ENCODE data around the gene COG1. TPM values are rescaled to one million over a fixed set of nuclear protein-coding genes. Genes with fewer than 3 reads are reported as not detected.
A peak's percentile ranks its signal among the peaks of the same experiment; 100 is the strongest.

Gene COG1
- total and polyA plus RNA-seq, 2 of the 8 experiments (the other 6 are each of a cell fraction or from before 2014, with no cell fraction given), result 11.0 to 19.5 TPM

DNA sequence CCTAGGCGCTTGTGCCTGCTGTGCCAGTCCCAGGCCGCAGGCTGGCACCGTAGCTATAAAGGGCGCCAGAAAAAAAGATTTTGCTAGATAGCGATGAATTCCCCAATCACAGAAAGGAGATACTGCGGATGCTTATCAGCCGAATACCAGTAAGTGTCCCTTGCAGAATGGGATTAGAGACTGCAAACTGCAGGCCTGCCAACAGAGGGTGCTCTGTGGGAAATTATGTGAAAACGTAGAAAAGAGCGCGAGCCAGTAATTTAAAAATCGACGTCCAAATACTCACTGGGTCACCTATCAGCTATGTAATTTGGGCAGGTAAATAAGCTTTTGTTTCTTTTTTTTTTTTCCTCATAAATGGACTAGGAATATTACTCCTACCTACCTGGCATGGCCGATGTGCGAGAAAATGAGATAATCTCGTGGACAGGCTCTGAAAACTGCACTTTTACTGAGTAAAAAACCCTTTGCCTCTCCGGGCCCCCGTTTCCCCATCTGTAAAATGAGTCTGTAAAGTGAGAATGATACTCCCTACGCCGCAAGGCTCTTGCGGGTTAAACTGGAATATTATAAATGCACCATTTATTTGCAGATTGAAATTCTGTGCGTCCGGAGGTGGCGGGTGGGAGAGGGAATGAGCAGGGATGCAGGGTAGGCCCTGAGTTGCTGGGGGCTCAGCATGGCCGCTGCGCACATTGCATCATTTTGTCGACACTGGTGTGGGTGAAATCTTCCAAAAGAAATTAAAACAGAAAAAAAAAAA lies 1.2 kb upstream of the COG1 start:
- Histone ChIP-seq H3K79me1 (ENCODE audit: low read depth, low read length) (no peaks in the 10 kb centered on the region), H3K56ac (replicated peaks; ENCODE audit: insufficient read length, low read depth, low read length) (peak overlapping the region; percentile 85), H3K4me3 (ENCODE audit: extremely low read depth in 1 of 4, insufficient read depth in 2 of 4, low read depth in 3 of 4, low read length in 4 of 4) (peak overlapping the region; percentile 72 to 95 (median 87)), H3K14ac (ENCODE audit: insufficient read length) (no peak overlapping the region), H3K23me2 (ENCODE audit: low read depth, low read length) (peaks cover 4% of the 10 kb centered on the region), H3K27me3 (replicated peaks in 1 of 4; ENCODE audit: control insufficient read depth in 3 of 4, extremely low read depth in 1 of 4, insufficient read depth in 3 of 4, low read length in 3 of 4) (no peaks in the 10 kb centered on the region), H3K36me3 (ENCODE audit: control insufficient read depth in 2 of 4, insufficient read depth in 4 of 4, low read length in 3 of 4) (peaks cover under 1 to 4% (median under 1%) of the 10 kb centered on the region in 4 experiments; a peak in 3 of 8 replicates), H4K20me1 (replicated peaks in 1 of 2; ENCODE audit: control insufficient read depth in 1 of 2, insufficient read depth in 2 of 2, low read length in 2 of 2) (peaks cover 0 to 4% of the 10 kb centered on the region in 2 experiments), H2BK5ac (ENCODE audit: low read depth, low read length) (peak overlapping the region; percentile 88; the same call in 1 of the 2 replicates), H3K4me2 (ENCODE audit: insufficient read depth in 1 of 2, low read depth in 2 of 2, low read length in 2 of 2) (peak overlapping the region; percentile 66 to 70), H2BK15ac (ENCODE audit: low read length) (no peak overlapping the region), H2AK5ac (ENCODE audit: low read depth, low read length) (no peak overlapping the region), H4K5ac (ENCODE audit: insufficient read length, low read depth, low read length) (peak overlapping the region; percentile 76), H3K18ac (ENCODE audit: extremely low read depth, low read length) (peak overlapping the region; percentile 97), H3K9ac (replicated peaks in 1 of 4; ENCODE audit: extremely low read depth in 1 of 4, low read depth in 3 of 4, low read length in 3 of 4) (peak overlapping the region; percentile 67 to 88 (median 84)), H3K27ac (ENCODE audit: low read depth, low read length) (peak overlapping the region; percentile 78; the same call in 1 of the 2 replicates), H3K4me1 (replicated peaks in 1 of 4; ENCODE audit: control insufficient read depth in 3 of 4, insufficient read depth in 4 of 4, low read length in 3 of 4) (peaks cover 0 to 8% (median 2%) of the 10 kb centered on the region in 4 experiments; a peak in 2 of 7 replicates), H4K91ac (replicated peaks; ENCODE audit: insufficient read length, low read length) (peak overlapping the region; percentile 39), H2BK12ac (ENCODE audit: low read depth, low read length) (no peak overlapping the region), H2AFZ (ENCODE audit: low read length) (no peak overlapping the region), H3K79me2 (ENCODE audit: control insufficient read depth in 1 of 2, insufficient read depth in 2 of 2, low read length in 2 of 2) (peaks cover 0 to 2% of the 10 kb centered on the region in 2 experiments; a peak in 1 of 4 replicates), H2BK20ac (ENCODE audit: low read length) (no peak overlapping the region), H3K4ac (replicated peaks; ENCODE audit: insufficient read length, low read depth, low read length) (no peak overlapping the region), H3K23ac (ENCODE audit: insufficient read length) (no peak overlapping the region), H4K8ac (ENCODE audit: extremely low read depth, insufficient read depth, low read length) (peak overlapping the region; percentile 84; the same call in 1 of the 2 replicates), H3K9me3 (ENCODE audit: insufficient read depth in 2 of 2, low read depth in 1 of 2, low read length in 1 of 2) (no peaks in the 10 kb centered on the region), H2BK120ac (replicated peaks; ENCODE audit: low read depth, low read length) (no peak overlapping the region)
- 9% methylated on average over 26 of the region's 26 CpGs; no CpG with 5 or more reads in 1 of the 2 experiments for WGBS, 2 experiments (ENCODE audit: extremely low coverage in 1 of 2, insufficient coverage in 1 of 2, insufficient read length in 1 of 2, insufficient replicate concordance in 2 of 2, low coverage in 1 of 2, low lambda C conversion rate in 2 of 2, missing lambda C conversion rate in 1 of 2)
- POLR2A ChIA-PET (ENCODE audit: partially characterized antibody), result interaction anchor here (0.9 to 4.5 kb wide), 7 partner anchors 9 to 492 kb away, joined by 3 to 18 read pairs (median 4); partner anchors contain the start of gene SSTR2
- DNase-seq (ENCODE audit: low read depth in 1 of 2, low spot score in 2 of 2), result peak in 1 of 2 experiments; percentile 70
- CTCF ChIA-PET (ENCODE audit: partially characterized antibody), result interaction anchor here (0.7 to 8.6 kb wide), 13 partner anchors 9 to 635 kb away, joined by 3 to 139 read pairs (median 5); partner anchors contain the start of gene SSTR2
- FAIRE-seq, result no peak
- TF ChIP-seq RAD21 (IDR thresholded peaks at IDR 0.05 in 1 of 2, conservative IDR thresholded peaks at IDR 0.05 in 1 of 2; ENCODE audit: low read depth in 2 of 2, low read length in 2 of 2) (peak; percentile 28 to 48; a peak in 3 of 4 replicates), JUND (IDR thresholded peaks at IDR 0.05; ENCODE audit: low read length) (0 out of 2 replicates have a peak, but pooled peaks have one; percentile 6), SIN3A (conservative IDR thresholded peaks at IDR 0.05 in 1 of 2, IDR thresholded peaks at IDR 0.05 in 1 of 2; ENCODE audit: low read depth in 1 of 2, low read length in 2 of 2) (0 out of 4 replicates have a peak, but pooled peaks of 1 of the 2 experiments have one; percentile 30), GABPA (IDR thresholded peaks at IDR 0.05; ENCODE audit: borderline replicate concordance, insufficient read depth, low read length) (no peak), CTCF (IDR thresholded peaks at IDR 0.05; ENCODE audit: control extremely low read depth in 1 of 3, insufficient read depth in 1 of 3, low read depth in 1 of 3, low read length in 3 of 3) (peak; percentile 52 to 74 (median 52); a peak in 3 of 4 replicates), TEAD4 (IDR thresholded peaks at IDR 0.05; ENCODE audit: low read depth, low read length) (peak; percentile 31; the same call in 1 of the 2 replicates)
